ENCODE data around the gene TMEM131. TPM values are rescaled to one million over a fixed set of nuclear protein-coding genes. Genes with fewer than 3 reads are reported as not detected.
"Not testable (repeated sequence)": the region's sequence is repeated elsewhere in the genome, so short reads cannot be mapped to it uniquely, and the experiment has no call there.

The TMEM131 gene
- polyA plus RNA-seq, 3 donors, result 37.0 to 48.0 (median 39.6) TPM

- no peak for DNase-seq (ENCODE audit: low read depth in 3 of 3, low spot score in 2 of 3)
These were observed 125.3 kb downstream of the TMEM131 start for GRCh38 chr2:97870396-97870843.

GRCh38 chr2:97869722-97870346 is 125.9 kb downstream of the TMEM131 start:
- no peak for DNase-seq (ENCODE audit: low read depth in 3 of 3, low spot score in 2 of 3)

- no peak for DNase-seq (ENCODE audit: low read depth in 3 of 3, low spot score in 2 of 3)
These were observed 126.6 kb downstream of the TMEM131 start for GRCh38 chr2:97868986-97869721.

- DNase-seq (ENCODE audit: low read depth in 3 of 3, low spot score in 2 of 3), result no peak
These were observed 131.9 kb downstream of the TMEM131 start for GRCh38 chr2:97863829-97864228.

GRCh38 chr2:97861177-97861576 is 134.6 kb downstream of the TMEM131 start:
- DNase-seq (ENCODE audit: low read depth in 3 of 3, low spot score in 2 of 3), result no peak

GRCh38 chr2:97858442-97858841 is 137.3 kb downstream of the TMEM131 start:
- no peak for DNase-seq (ENCODE audit: low read depth in 3 of 3, low spot score in 2 of 3)

GRCh38 chr2:97857553-97857952 is 138.2 kb downstream of the TMEM131 start:
- DNase-seq (ENCODE audit: low read depth in 3 of 3, low spot score in 2 of 3), result no peak

GRCh38 chr2:97853057-97853456 is 142.7 kb downstream of the TMEM131 start:
- DNase-seq (ENCODE audit: low read depth in 3 of 3, low spot score in 2 of 3), result not testable (repeated sequence)

GRCh38 chr2:97851172-97851571 is 144.6 kb downstream of the TMEM131 start:
- DNase-seq (ENCODE audit: low read depth in 3 of 3, low spot score in 2 of 3), result no peak

GRCh38 chr2:97849881-97850528 is 145.7 kb downstream of the TMEM131 start:
- DNase-seq (ENCODE audit: low read depth in 3 of 3, low spot score in 2 of 3), result no peak

GRCh38 chr2:97848306-97848705 is 147.4 kb downstream of the TMEM131 start:
- DNase-seq (ENCODE audit: low read depth in 3 of 3, low spot score in 2 of 3), result no peak

GRCh38 chr2:97846716-97847115 is 149.0 kb downstream of the TMEM131 start:
- DNase-seq (ENCODE audit: low read depth in 3 of 3, low spot score in 2 of 3), result not testable (repeated sequence)

- no peak for DNase-seq (ENCODE audit: low read depth in 3 of 3, low spot score in 2 of 3)
These were observed 149.9 kb downstream of the TMEM131 start for GRCh38 chr2:97845818-97846217.

GRCh38 chr2:97845133-97845532 is 150.6 kb downstream of the TMEM131 start:
- no peak for DNase-seq (ENCODE audit: low read depth in 3 of 3, low spot score in 2 of 3)

GRCh38 chr2:97844311-97844859 is 151.4 kb downstream of the TMEM131 start:
- DNase-seq (ENCODE audit: low read depth in 3 of 3, low spot score in 2 of 3), result no peak

- no peak for DNase-seq (ENCODE audit: low read depth in 3 of 3, low spot score in 2 of 3)
These were observed 155.6 kb downstream of the TMEM131 start for GRCh38 chr2:97840198-97840597.

- no peak for DNase-seq (ENCODE audit: low read depth in 3 of 3, low spot score in 2 of 3)
These were observed 161.1 kb downstream of the TMEM131 start for GRCh38 chr2:97834610-97835009.

GRCh38 chr2:97831121-97831520 is 164.6 kb downstream of the TMEM131 start:
- no peak for DNase-seq (ENCODE audit: low read depth in 3 of 3, low spot score in 2 of 3)

- not testable (repeated sequence) for DNase-seq (ENCODE audit: low read depth in 3 of 3, low spot score in 2 of 3)
These were observed 166.5 kb downstream of the TMEM131 start for GRCh38 chr2:97829255-97829654.

- not testable (repeated sequence) for DNase-seq (ENCODE audit: low read depth in 3 of 3, low spot score in 2 of 3)
These were observed 168.7 kb downstream of the TMEM131 start for GRCh38 chr2:97827013-97827412.

- DNase-seq (ENCODE audit: low read depth in 3 of 3, low spot score in 2 of 3), result not testable (repeated sequence)
These were observed 169.4 kb downstream of the TMEM131 start for GRCh38 chr2:97826266-97826847.
